Activated CD4-positive, CD25-positive, alpha-beta regulatory T cell (primary cell): ENCODE data around the gene GPC6.

Source experiments
- DNase-seq, 4 experiments: peaks; one replicate each; lab custom pipeline; 2025; lab: John Stamatoyannopoulos, UW

GPC6 gene

GRCh38 chr13:93740334-93740733 is 513.7 kb downstream of the GPC6 start:
- no peak for DNase-seq

DNA sequence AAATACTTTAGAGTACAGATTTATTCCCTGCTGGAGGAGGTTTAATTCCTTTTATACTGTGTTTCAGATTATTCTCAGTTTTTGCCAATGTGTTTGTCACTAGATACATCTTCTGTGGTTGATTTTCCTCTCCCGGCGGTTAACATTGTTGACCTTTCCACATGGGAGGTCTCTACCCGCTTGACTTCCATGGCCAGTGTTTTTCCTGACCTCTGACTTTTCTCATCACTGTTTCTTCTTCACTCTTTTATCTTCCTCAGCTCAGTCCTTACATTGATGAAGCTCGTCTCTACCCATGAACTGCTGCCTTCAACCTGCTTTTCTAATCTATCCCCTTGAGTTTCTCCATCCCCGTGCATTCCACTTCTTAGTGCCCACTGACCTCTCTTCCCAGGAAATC is 517.4 kb downstream of the GPC6 start:
- DNase-seq: no peak

DNA sequence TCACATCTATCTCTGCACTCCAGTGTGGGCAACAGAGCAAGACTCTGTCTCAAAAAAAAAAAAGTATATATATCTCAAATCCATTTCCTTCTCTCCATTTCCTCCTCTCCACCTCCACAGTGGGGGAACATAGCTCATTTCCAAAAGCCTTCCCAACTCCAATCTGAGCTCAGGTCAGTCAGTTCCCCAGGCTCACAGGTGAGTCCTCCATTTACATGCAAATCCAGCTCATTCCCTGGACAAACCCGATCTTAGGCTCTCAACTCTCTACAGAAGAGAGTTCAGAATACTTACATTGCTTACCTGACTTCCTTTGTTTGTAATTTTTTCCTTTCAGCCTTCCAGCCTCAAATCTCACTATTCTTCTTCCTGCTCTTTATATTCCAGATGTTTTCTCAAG is 518.3 kb downstream of the GPC6 start:
- DNase-seq: no peak

DNA sequence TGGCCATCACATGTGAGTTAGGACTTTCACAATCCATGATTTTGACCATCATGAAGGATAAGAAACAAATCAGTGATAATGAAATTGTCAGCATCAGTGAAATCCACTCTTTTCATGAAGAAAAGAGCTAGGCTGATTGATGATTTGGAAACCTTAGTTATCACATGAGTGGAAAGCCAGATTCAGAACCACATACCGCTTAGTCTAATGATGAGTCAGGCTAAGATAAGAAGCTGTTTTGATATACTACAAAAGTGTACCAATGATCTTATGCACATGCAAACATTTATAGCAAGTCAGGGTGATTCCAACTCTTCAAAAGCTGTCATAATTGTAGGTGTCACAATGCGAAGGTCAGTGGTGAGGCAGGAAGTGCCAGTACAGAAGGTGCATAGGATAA is 519.3 kb downstream of the GPC6 start:
- DNase-seq: no peak

DNA sequence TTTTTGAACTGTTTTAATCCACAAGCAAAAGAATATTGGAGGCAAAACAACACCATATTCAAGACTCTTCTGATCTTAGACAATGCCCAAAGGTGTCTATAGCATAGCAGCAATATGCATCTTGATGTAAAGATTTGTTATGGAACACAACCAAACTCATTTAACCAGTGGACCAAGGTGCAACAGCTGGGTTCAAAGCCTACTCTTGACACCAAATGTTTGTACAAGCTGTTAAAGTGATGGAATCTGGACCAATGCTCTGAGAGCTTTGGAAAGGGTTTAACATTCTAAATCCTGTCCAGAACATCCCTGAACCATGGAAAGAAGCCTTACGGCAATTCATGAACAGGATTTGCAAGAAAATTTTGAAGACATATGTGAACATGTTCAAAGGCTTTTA is 520.0 kb downstream of the GPC6 start:
- no peak for DNase-seq

DNA sequence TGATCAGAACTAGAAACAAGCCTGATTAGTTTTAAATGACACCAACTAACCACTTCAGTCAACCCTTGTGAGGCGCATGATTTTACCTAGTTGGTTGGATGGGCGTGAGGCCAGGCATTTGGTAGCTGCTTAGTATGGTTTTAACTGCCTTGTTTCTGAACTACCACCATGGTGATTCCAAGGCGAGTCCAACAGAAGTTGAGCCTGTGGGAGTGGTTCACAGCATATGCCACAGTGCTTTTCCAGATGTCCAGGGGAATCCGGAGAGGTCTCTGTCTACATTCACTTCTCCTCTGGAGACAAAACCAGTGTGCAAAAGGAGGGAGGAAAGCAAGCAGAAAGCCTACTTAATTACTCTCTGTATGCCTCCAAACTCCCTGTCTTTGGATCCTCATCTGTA is 524.1 kb downstream of the GPC6 start:
- DNase-seq: no peak

- DNase-seq: no peak
Observed at GRCh38 chr13:93751117-93751516, 524.5 kb downstream of the GPC6 start.

DNA sequence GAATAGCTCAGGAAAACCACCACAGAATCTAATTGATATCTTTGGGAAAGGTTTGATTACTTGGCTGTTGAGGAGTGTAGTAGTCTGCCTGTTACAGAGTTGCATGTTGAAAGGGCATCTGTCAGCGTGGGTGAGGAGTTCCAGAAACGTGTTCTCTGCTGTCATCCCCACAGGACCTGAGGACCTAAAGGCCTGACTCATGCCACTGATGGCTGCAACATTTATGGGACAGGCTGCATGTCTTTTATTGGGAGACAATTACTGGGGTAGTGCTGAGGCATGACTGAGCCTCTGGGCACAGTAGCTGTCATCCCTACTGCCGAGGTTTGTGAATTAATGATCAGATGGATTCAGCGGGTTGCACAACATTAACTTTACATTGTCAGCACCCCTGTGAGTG is 525.9 kb downstream of the GPC6 start:
- no peak for DNase-seq

DNA sequence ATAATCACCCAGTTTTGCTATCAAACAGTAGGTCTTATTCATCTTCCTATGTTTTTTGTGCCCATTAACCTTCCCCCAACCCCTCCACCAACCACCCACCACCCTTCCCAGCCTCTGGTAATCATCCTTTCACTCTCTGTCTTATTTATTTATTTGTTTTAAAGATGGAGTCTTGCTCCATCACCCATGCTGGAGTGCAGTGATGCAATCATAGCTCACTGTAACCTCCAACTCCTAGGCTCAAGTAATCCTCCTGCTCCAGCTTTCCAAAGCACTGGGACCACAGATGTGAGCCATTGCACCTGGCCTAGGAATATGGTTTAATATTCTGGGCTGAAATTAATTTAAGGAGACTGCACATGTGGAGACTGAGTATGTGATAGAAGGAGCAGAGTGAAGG is 527.0 kb downstream of the GPC6 start:
- no peak for DNase-seq

DNA sequence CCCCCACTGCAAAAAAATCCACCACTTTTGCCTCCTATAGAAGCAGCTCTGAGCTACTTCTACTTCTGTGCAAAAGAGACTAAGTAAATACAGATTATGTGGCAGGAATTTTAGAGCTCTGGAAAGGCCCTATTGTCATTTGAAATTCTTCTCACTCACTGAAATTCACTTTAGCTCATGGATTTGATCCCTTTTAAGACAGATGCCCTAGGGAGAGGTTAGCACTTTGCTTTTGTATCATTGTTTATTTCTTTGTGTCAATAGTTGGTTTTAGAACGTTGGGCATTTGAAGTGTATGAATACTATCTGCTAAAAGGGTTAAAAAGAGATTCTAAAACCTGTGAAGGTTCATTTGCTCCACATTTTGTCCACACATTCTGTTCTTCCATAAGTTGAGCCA is 528.7 kb downstream of the GPC6 start:
- DNase-seq: no peak

- no peak for DNase-seq
Observed at GRCh38 chr13:93758575-93758974, 532.0 kb downstream of the GPC6 start.

- peak in 1 of 4 experiments; percentile 0 for DNase-seq
Observed at GRCh38 chr13:93762708-93763426, 536.3 kb downstream of the GPC6 start.

DNA sequence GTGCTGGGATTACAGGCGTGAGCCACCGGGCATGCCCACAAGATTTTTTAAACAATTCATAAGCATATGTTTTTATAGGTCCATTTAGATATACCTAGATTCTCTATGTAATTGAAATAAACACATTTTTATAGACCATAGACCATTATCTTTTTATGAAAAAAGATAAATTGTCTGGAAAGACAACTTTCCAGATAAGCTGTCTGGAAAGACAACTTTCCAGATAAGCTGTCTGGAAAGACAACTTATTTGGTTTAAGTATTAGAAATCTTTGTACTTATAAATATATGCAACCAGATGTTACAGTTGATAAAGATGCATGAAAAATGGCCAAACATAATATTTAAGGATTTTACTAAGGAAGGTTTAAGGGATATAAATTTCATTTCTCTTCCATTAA is 538.5 kb downstream of the GPC6 start:
- DNase-seq: no peak

- no peak for DNase-seq
Observed at GRCh38 chr13:93765811-93766210, 539.2 kb downstream of the GPC6 start.

- no peak for DNase-seq
Observed at GRCh38 chr13:93766719-93767118, 540.1 kb downstream of the GPC6 start.

DNA sequence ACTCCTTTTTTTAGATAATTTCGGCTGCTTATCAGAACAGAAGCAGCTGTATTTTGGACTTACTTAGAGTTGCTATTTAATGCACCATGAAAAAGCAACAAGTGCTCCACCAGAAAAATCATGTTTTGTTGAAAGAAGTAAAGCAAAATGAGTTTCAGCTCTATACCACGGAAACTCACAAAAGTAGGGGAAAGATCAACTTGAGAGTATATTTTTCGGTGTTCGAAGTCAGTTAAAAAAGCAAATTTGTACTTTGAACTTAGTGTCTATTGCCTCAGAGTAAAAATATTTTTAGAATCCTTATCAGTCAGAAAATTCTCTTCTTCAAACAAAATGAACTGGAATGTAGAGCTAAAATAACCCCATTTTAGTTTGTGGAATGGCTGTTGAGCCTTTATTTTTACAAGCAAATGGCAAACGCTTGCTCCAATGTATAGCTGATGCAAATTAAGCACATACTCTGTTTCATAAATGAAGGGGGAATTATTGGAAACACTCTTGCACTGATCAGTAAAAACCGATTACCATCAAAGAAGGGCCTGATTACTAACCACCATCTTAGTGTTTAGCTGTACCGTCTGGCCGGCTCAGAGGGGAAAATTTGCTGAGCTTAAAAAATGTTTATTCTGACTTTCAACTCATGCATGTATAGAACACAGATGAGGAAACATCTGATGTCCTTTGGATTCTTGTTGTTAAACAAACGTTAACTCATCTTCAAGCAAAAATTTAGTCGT is 540.7 kb downstream of the GPC6 start:
- DNase-seq: no peak

- no peak for DNase-seq
Observed at GRCh38 chr13:93767917-93768409, 541.4 kb downstream of the GPC6 start.

- DNase-seq: no peak
Observed at GRCh38 chr13:93769101-93769500, 542.5 kb downstream of the GPC6 start.

GRCh38 chr13:93769607-93770006 is 543.0 kb downstream of the GPC6 start:
- DNase-seq: no peak

DNA sequence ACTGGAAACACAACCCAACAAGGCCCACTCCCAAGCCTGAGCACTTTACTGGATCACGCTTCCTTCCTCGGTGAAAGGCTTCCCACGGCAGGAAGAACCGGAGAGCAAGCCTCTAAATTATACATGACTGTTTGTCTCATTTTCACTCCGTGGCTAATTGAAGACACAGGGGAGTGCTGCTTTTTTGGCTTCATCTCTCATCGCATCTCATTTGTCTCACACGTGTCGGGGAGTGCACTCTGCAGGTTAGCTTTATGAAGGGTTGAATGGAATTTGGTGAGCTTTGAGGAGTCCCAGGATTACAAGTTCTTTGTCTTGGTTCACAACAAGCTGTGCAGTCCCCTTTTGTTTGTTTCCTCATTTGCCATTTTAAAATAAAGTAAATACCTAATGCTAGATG is 544.6 kb downstream of the GPC6 start:
- DNase-seq: no peak

DNA sequence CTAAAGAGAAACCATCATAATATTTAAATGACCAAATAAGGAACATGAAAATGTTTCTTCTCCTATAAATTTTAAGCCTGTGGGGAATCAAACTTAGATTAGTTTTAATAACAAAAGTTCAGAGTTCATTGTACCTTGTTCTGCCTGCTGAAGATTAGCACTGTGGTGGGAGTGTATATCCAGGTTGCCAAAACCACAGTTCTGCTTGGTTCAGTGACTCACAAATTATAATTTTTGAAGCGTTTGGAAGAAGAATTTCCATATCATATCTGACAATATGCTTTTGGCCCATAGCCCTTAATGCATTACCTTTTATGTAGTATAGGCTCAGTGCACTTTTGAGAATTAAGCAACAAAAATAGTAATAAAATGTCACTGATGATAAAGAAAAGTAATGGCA is 545.2 kb downstream of the GPC6 start:
- no peak for DNase-seq

GRCh38 chr13:93774506-93774905 is 547.9 kb downstream of the GPC6 start:
- DNase-seq: no peak

DNA sequence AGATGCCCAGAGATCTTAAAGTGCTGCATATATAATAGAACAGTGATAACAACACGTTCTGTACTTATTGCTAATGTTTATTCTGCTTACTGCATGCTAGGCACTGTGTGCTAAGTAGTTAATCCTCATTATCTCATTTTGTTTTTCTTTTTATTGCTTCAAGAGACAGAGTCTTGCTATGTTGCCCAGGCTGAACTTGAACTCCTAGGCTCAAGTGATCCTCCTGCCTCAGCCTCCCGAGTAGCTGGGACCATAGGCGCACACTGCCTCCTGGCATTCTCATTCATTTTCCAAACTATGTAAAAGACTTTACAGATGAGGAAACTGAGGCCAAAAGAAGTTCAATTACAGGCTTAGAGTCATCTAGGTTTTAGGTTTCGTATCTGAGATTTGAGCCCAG is 548.4 kb downstream of the GPC6 start:
- DNase-seq: no peak
